ENCODE measurements around the gene CERK.
A peak's percentile ranks its signal among the peaks of the same experiment; 100 is the strongest.

The CERK gene

DNA sequence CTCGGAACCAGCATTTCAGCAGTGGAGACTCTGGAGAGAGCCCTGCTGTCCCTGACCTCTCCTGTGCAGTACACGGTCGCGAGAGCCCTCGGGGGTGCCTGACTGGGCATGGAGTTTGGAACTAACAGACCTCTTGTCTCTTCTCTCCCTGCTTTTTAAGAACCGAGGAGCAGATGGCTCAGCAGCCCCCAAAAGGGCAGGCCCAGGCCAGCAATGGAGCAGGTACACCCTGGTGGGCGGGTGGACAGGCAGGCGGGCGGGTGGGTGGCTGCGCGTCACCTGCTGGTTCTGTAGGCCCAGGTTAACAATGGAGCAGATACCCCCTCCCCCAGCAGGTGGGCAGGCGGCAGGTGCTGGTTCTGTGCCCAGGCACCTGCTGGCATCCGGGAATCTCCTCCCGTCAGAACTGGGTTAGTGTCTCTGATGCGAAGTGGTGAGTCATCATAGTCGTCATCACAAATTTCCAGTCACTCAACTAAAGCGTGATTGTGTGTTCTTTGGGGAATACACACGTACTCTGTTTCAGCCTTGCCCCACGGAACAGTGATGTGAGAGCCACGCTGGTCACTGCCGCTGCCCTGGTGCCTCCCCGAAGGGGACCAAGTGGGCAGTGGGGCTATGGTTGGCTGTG, 76.7 kb downstream of the CERK start (continued):
- no peak for TF ChIP-seq ZNF394 (tag by site-specific recombination; IDR thresholded peaks at IDR 0.05; ENCODE audit: borderline replicate concordance)
- TF ChIP-seq, protein P1, sequence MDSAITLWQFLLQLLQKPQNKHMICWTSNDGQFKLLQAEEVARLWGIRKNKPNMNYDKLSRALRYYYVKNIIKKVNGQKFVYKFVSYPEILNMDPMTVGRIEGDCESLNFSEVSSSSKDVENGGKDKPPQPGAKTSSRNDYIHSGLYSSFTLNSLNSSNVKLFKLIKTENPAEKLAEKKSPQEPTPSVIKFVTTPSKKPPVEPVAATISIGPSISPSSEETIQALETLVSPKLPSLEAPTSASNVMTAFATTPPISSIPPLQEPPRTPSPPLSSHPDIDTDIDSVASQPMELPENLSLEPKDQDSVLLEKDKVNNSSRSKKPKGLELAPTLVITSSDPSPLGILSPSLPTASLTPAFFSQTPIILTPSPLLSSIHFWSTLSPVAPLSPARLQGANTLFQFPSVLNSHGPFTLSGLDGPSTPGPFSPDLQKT (IDR thresholded peaks at IDR 0.05; ENCODE audit: borderline replicate concordance, low read depth, low read length), result no peak
- no peak for TF ChIP-seq ZNF433 (tag by site-specific recombination; IDR thresholded peaks at IDR 0.05; ENCODE audit: low read depth)
- peak; percentile 96 for TF ChIP-seq ZNF629 (tag by site-specific recombination; IDR thresholded peaks at IDR 0.05)
- no peak for TF ChIP-seq ZNF510 (tag by site-specific recombination; IDR thresholded peaks at IDR 0.05; ENCODE audit: insufficient replicate concordance)
- TF ChIP-seq ZNF19 (tag by site-specific recombination; IDR thresholded peaks at IDR 0.05; ENCODE audit: low read depth), result no peak
- no peak for TF ChIP-seq ZNF776 (tag by site-specific recombination; IDR thresholded peaks at IDR 0.05; ENCODE audit: borderline replicate concordance)
- TF ChIP-seq FEZF1 (tag by site-specific recombination; IDR thresholded peaks at IDR 0.05), result no peak
- no peak for TF ChIP-seq ZNF830 (tag by site-specific recombination; IDR thresholded peaks at IDR 0.05; ENCODE audit: low read depth)
- no peak for TF ChIP-seq KLF7 (tag by site-specific recombination; IDR thresholded peaks at IDR 0.05; ENCODE audit: borderline replicate concordance)
- no peak for TF ChIP-seq ZNF701 (tag by site-specific recombination; IDR thresholded peaks at IDR 0.05)
- TF ChIP-seq ZNF24 (tag by site-specific recombination; IDR thresholded peaks at IDR 0.05), result 0 out of 2 replicates have a peak, but pooled peaks have one; percentile 25
- no peak for TF ChIP-seq OVOL3 (tag by site-specific recombination; IDR thresholded peaks at IDR 0.05)
- no peak for TF ChIP-seq ZBTB8A (tag by site-specific recombination; IDR thresholded peaks at IDR 0.05)
- TF ChIP-seq, protein P2, sequence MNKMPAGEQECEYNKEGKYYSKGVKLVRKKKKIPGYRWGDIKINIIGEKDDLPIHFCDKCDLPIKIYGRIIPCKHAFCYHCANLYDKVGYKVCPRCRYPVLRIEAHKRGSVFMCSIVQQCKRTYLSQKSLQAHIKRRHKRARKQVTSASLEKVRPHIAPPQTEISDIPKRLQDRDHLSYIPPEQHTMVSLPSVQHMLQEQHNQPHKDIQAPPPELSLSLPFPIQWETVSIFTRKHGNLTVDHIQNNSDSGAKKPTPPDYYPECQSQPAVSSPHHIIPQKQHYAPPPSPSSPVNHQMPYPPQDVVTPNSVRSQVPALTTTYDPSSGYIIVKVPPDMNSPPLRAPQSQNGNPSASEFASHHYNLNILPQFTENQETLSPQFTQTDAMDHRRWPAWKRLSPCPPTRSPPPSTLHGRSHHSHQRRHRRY (tag by site-specific recombination; IDR thresholded peaks at IDR 0.05), result no peak
- TF ChIP-seq ZBTB21 (tag by site-specific recombination; IDR thresholded peaks at IDR 0.05), result peak; percentile 92
- TF ChIP-seq ZNF324 (tag by site-specific recombination; IDR thresholded peaks at IDR 0.05), result peak; percentile 16; the same call in 1 of the 2 replicates
- TF ChIP-seq ZNF416 (tag by site-specific recombination; IDR thresholded peaks at IDR 0.05), result no peak
- TF ChIP-seq ZNF302 (tag by site-specific recombination; IDR thresholded peaks at IDR 0.05; ENCODE audit: low read depth), result no peak
- no peak for TF ChIP-seq ZNF747 (tag by site-specific recombination; IDR thresholded peaks at IDR 0.05)
- TF ChIP-seq ZNF404 (tag by site-specific recombination; IDR thresholded peaks at IDR 0.05), result no peak
- TF ChIP-seq, protein P3, sequence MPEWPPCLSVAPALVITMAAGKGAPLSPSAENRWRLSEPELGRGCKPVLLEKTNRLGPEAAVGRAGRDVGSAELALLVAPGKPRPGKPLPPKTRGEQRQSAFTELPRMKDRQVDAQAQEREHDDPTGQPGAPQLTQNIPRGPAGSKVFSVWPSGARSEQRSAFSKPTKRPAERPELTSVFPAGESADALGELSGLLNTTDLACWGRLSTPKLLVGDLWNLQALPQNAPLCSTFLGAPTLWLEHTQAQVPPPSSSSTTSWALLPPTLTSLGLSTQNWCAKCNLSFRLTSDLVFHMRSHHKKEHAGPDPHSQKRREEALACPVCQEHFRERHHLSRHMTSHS (tag by site-specific recombination; IDR thresholded peaks at IDR 0.05), result no peak
- TF ChIP-seq KLF10 (tag by site-specific recombination; IDR thresholded peaks at IDR 0.05), result no peak
- TF ChIP-seq, protein P4, sequence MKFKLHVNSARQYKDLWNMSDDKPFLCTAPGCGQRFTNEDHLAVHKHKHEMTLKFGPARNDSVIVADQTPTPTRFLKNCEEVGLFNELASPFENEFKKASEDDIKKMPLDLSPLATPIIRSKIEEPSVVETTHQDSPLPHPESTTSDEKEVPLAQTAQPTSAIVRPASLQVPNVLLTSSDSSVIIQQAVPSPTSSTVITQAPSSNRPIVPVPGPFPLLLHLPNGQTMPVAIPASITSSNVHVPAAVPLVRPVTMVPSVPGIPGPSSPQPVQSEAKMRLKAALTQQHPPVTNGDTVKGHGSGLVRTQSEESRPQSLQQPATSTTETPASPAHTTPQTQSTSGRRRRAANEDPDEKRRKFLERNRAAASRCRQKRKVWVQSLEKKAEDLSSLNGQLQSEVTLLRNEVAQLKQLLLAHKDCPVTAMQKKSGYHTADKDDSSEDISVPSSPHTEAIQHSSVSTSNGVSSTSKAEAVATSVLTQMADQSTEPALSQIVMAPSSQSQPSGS (tag by site-specific recombination; IDR thresholded peaks at IDR 0.05; ENCODE audit: low read depth), result peak; percentile 46; the same call in 1 of the 2 replicates
- TF ChIP-seq, protein P5, sequence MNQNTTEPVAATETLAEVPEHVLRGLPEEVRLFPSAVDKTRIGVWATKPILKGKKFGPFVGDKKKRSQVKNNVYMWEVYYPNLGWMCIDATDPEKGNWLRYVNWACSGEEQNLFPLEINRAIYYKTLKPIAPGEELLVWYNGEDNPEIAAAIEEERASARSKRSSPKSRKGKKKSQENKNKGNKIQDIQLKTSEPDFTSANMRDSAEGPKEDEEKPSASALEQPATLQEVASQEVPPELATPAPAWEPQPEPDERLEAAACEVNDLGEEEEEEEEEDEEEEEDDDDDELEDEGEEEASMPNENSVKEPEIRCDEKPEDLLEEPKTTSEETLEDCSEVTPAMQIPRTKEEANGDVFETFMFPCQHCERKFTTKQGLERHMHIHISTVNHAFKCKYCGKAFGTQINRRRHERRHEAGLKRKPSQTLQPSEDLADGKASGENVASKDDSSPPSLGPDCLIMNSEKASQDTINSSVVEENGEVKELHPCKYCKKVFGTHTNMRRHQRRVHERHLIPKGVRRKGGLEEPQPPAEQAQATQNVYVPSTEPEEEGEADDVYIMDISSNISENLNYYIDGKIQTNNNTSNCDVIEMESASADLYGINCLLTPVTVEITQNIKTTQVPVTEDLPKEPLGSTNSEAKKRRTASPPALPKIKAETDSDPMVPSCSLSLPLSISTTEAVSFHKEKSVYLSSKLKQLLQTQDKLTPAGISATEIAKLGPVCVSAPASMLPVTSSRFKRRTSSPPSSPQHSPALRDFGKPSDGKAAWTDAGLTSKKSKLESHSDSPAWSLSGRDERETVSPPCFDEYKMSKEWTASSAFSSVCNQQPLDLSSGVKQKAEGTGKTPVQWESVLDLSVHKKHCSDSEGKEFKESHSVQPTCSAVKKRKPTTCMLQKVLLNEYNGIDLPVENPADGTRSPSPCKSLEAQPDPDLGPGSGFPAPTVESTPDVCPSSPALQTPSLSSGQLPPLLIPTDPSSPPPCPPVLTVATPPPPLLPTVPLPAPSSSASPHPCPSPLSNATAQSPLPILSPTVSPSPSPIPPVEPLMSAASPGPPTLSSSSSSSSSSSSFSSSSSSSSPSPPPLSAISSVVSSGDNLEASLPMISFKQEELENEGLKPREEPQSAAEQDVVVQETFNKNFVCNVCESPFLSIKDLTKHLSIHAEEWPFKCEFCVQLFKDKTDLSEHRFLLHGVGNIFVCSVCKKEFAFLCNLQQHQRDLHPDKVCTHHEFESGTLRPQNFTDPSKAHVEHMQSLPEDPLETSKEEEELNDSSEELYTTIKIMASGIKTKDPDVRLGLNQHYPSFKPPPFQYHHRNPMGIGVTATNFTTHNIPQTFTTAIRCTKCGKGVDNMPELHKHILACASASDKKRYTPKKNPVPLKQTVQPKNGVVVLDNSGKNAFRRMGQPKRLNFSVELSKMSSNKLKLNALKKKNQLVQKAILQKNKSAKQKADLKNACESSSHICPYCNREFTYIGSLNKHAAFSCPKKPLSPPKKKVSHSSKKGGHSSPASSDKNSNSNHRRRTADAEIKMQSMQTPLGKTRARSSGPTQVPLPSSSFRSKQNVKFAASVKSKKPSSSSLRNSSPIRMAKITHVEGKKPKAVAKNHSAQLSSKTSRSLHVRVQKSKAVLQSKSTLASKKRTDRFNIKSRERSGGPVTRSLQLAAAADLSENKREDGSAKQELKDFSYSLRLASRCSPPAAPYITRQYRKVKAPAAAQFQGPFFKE (tag by site-specific recombination; IDR thresholded peaks at IDR 0.05; ENCODE audit: borderline replicate concordance), result no peak
- no peak for TF ChIP-seq MYNN (tag by site-specific recombination; IDR thresholded peaks at IDR 0.05; ENCODE audit: borderline replicate concordance)
- no peak for TF ChIP-seq ZNF558 (tag by site-specific recombination; IDR thresholded peaks at IDR 0.05)
- TF ChIP-seq ZNF10 (tag by site-specific recombination; IDR thresholded peaks at IDR 0.05), result no peak
- TF ChIP-seq ZNF658 (tag by site-specific recombination; IDR thresholded peaks at IDR 0.05), result no peak

Data from HEK293 (cell line).